ENCODE measurements around the gene SLC49A3.
"Not testable (repeated sequence)": the region's sequence is repeated elsewhere in the genome, so short reads cannot be mapped to it uniquely, and the experiment has no call there.

The SLC49A3 gene

GRCh38 chr4:647481-647880 is 41.5 kb downstream of the SLC49A3 start:
- Histone ChIP-seq H3K4me3 (ENCODE audit: low read depth, low read length) (no peak overlapping the region), H3K23ac (ENCODE audit: low read length) (no peak overlapping the region), H4K8ac (ENCODE audit: low read depth, low read length) (no peak overlapping the region), H3K14ac (ENCODE audit: low read length) (no peak overlapping the region), H3K27me3 (ENCODE audit: insufficient read depth, low read length) (no peaks in the 10 kb centered on the region), H4K12ac (ENCODE audit: low read depth, low read length) (no peak overlapping the region), H3K9me3 (ENCODE audit: insufficient read depth, low read depth, low read length) (no peaks in the 10 kb centered on the region), H3K4ac (ENCODE audit: low read depth, low read length) (no peak overlapping the region), H3K27ac (ENCODE audit: low read depth, low read length) (no peak overlapping the region), H3K79me2 (ENCODE audit: control insufficient read depth, insufficient read depth, low read length, poor library complexity) (no peaks in the 10 kb centered on the region), H3K36me3 (ENCODE audit: control insufficient read depth in 1 of 2, insufficient read depth in 2 of 2, low read length in 2 of 2) (no peaks in the 10 kb centered on the region), H2AK5ac (ENCODE audit: low read length) (no peak overlapping the region), H4K91ac (ENCODE audit: low read depth, low read length) (no peak overlapping the region), H2BK5ac (ENCODE audit: low read depth, low read length, poor library complexity) (no peak overlapping the region), H3K4me1 (ENCODE audit: control insufficient read depth in 1 of 2, insufficient read depth in 2 of 2, low read length in 2 of 2) (peaks cover 0 to 3% of the 10 kb centered on the region in 2 experiments), H3K79me1 (ENCODE audit: low read length) (no peaks in the 10 kb centered on the region), H2BK120ac (ENCODE audit: insufficient read depth, low read length, poor library complexity) (no peak overlapping the region), H2BK12ac (ENCODE audit: low read length) (no peak overlapping the region), H2AFZ (ENCODE audit: insufficient read depth, low read length, poor library complexity) (no peak overlapping the region), H3K18ac (ENCODE audit: low read length) (no peak overlapping the region), H3K9ac (ENCODE audit: low read length) (no peak overlapping the region), H3K4me2 (ENCODE audit: low read length) (no peak overlapping the region)
- no peak for DNase-seq
- WGBS (ENCODE audit: extremely low coverage, insufficient coverage, insufficient read length): no CpG with 5 or more reads among the region's 13 CpGs

GRCh38 chr4:646460-646859 is 42.5 kb downstream of the SLC49A3 start:
- no peak overlapping the region for H4K8ac ChIP-seq (ENCODE audit: low read depth, low read length)
- no peaks in the 10 kb centered on the region for H3K27me3 ChIP-seq (ENCODE audit: insufficient read depth, low read length)
- no peak overlapping the region for H4K12ac ChIP-seq (ENCODE audit: low read depth, low read length)
- H3K27ac ChIP-seq (ENCODE audit: low read depth, low read length): no peak overlapping the region
- H3K79me1 ChIP-seq (ENCODE audit: low read length): no peaks in the 10 kb centered on the region
- H3K4me2 ChIP-seq (ENCODE audit: low read length): no peak overlapping the region
- H2BK120ac ChIP-seq (ENCODE audit: insufficient read depth, low read length, poor library complexity): no peak overlapping the region
- no peak overlapping the region for H3K23ac ChIP-seq (ENCODE audit: low read length)
- no peak overlapping the region for H2AFZ ChIP-seq (ENCODE audit: insufficient read depth, low read length, poor library complexity)
- H4K91ac ChIP-seq (ENCODE audit: low read depth, low read length): no peak overlapping the region
- no CpG with 5 or more reads among the region's 32 CpGs for WGBS (ENCODE audit: extremely low coverage, insufficient coverage, insufficient read length)
- no peak overlapping the region for H2BK5ac ChIP-seq (ENCODE audit: low read depth, low read length, poor library complexity)
- H3K79me2 ChIP-seq (ENCODE audit: control insufficient read depth, insufficient read depth, low read length, poor library complexity): no peaks in the 10 kb centered on the region
- no peak for DNase-seq
- H3K9me3 ChIP-seq (ENCODE audit: insufficient read depth, low read depth, low read length): no peaks in the 10 kb centered on the region
- no peak overlapping the region for H3K9ac ChIP-seq (ENCODE audit: low read length)
- H3K14ac ChIP-seq (ENCODE audit: low read length): no peak overlapping the region
- H2AK5ac ChIP-seq (ENCODE audit: low read length): no peak overlapping the region
- no peaks in the 10 kb centered on the region for H3K36me3 ChIP-seq (ENCODE audit: control insufficient read depth in 1 of 2, insufficient read depth in 2 of 2, low read length in 2 of 2)
- H3K4me3 ChIP-seq (ENCODE audit: low read depth, low read length): no peak overlapping the region
- no peak overlapping the region for H2BK12ac ChIP-seq (ENCODE audit: low read length)
- H3K18ac ChIP-seq (ENCODE audit: low read length): no peak overlapping the region
- H3K4ac ChIP-seq (ENCODE audit: low read depth, low read length): no peak overlapping the region
- peaks cover 0 to 3% of the 10 kb centered on the region in 2 experiments for H3K4me1 ChIP-seq (ENCODE audit: control insufficient read depth in 1 of 2, insufficient read depth in 2 of 2, low read length in 2 of 2)

DNA sequence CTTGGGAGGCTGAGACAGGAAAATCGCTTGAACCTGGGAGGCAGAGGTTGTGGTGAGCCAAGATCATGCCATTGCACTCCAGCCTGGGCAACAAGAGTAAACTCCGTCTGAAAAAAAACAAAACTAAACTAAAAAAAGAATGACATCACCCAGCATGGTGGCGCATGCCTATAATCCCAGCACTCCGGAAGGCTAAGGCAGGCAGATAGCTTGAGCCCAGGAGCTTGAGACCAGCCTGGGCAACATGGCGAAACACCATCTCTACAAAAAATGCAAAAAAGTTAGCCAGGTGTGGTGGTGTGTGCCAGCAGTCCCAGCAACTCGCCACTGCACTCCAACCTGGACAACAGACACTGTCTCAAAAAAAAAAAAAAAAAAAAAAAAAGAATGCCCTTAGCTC is 46.6 kb downstream of the SLC49A3 start:
- H3K79me1 ChIP-seq (ENCODE audit: low read length); H3K4me1 ChIP-seq (ENCODE audit: control insufficient read depth in 1 of 2, insufficient read depth in 2 of 2, low read length in 2 of 2); H3K36me3 ChIP-seq (ENCODE audit: control insufficient read depth in 1 of 2, insufficient read depth in 2 of 2, low read length in 2 of 2); H2AFZ ChIP-seq (ENCODE audit: insufficient read depth, low read length, poor library complexity); H3K9me3 ChIP-seq (ENCODE audit: insufficient read depth, low read depth, low read length); H2BK12ac ChIP-seq (ENCODE audit: low read length); H2BK120ac ChIP-seq (ENCODE audit: insufficient read depth, low read length, poor library complexity); H3K4me3 ChIP-seq (ENCODE audit: low read depth, low read length); H3K4me2 ChIP-seq (ENCODE audit: low read length); H4K12ac ChIP-seq (ENCODE audit: low read depth, low read length); H3K18ac ChIP-seq (ENCODE audit: low read length); H3K9ac ChIP-seq (ENCODE audit: low read length); H3K27me3 ChIP-seq (ENCODE audit: insufficient read depth, low read length); H3K79me2 ChIP-seq (ENCODE audit: control insufficient read depth, insufficient read depth, low read length, poor library complexity); H3K14ac ChIP-seq (ENCODE audit: low read length); H3K23ac ChIP-seq (ENCODE audit: low read length); H3K4ac ChIP-seq (ENCODE audit: low read depth, low read length); H4K91ac ChIP-seq (ENCODE audit: low read depth, low read length); H4K8ac ChIP-seq (ENCODE audit: low read depth, low read length); H2BK5ac ChIP-seq (ENCODE audit: low read depth, low read length, poor library complexity); H3K27ac ChIP-seq (ENCODE audit: low read depth, low read length); H2AK5ac ChIP-seq (ENCODE audit: low read length): not testable (repeated sequence)
- DNase-seq: peak; percentile 60 to 66
- WGBS (ENCODE audit: extremely low coverage, insufficient coverage, insufficient read length): no CpG with 5 or more reads among the region's 6 CpGs

GRCh38 chr4:637536-638280 is 51.2 kb downstream of the SLC49A3 start:
- H3K18ac ChIP-seq (ENCODE audit: low read length): no peak overlapping the region
- no peak overlapping the region for H2BK12ac ChIP-seq (ENCODE audit: low read length)
- no peak overlapping the region for H3K23ac ChIP-seq (ENCODE audit: low read length)
- no peaks in the 10 kb centered on the region for H3K79me1 ChIP-seq (ENCODE audit: low read length)
- H2BK120ac ChIP-seq (ENCODE audit: insufficient read depth, low read length, poor library complexity): no peak overlapping the region
- no peak overlapping the region for H3K9ac ChIP-seq (ENCODE audit: low read length)
- H3K4ac ChIP-seq (ENCODE audit: low read depth, low read length): no peak overlapping the region
- H2BK5ac ChIP-seq (ENCODE audit: low read depth, low read length, poor library complexity): no peak overlapping the region
- no peak overlapping the region for H3K14ac ChIP-seq (ENCODE audit: low read length)
- no peak overlapping the region for H4K12ac ChIP-seq (ENCODE audit: low read depth, low read length)
- no peak overlapping the region for H4K8ac ChIP-seq (ENCODE audit: low read depth, low read length)
- no peak overlapping the region for H2AK5ac ChIP-seq (ENCODE audit: low read length)
- H3K4me2 ChIP-seq (ENCODE audit: low read length): no peak overlapping the region
- H3K4me3 ChIP-seq (ENCODE audit: low read depth, low read length): no peak overlapping the region
- DNase-seq: no peak
- H3K79me2 ChIP-seq (ENCODE audit: control insufficient read depth, insufficient read depth, low read length, poor library complexity): no peaks in the 10 kb centered on the region
- no peaks in the 10 kb centered on the region for H3K27me3 ChIP-seq (ENCODE audit: insufficient read depth, low read length)
- H3K36me3 ChIP-seq (ENCODE audit: control insufficient read depth in 1 of 2, insufficient read depth in 2 of 2, low read length in 2 of 2): no peaks in the 10 kb centered on the region
- H3K9me3 ChIP-seq (ENCODE audit: insufficient read depth, low read depth, low read length): peaks cover 8% of the 10 kb centered on the region
- no peak overlapping the region for H2AFZ ChIP-seq (ENCODE audit: insufficient read depth, low read length, poor library complexity)
- WGBS (ENCODE audit: extremely low coverage, insufficient coverage, insufficient read length): no CpG with 5 or more reads among the region's 32 CpGs
- no peak overlapping the region for H4K91ac ChIP-seq (ENCODE audit: low read depth, low read length)
- H3K27ac ChIP-seq (ENCODE audit: low read depth, low read length): no peak overlapping the region
- no peaks in the 10 kb centered on the region for H3K4me1 ChIP-seq (ENCODE audit: control insufficient read depth in 1 of 2, insufficient read depth in 2 of 2, low read length in 2 of 2)

Data from trophoblast cell (in vitro differentiated cells and primary cell).